GM21423 (cell line): ENCODE measurements around the gene CNMD.

Experiments
- ATAC-seq: cut with Tn5 transposase; IDR thresholded peaks from one replicate; pipeline ENCODE4 v1.9.1; 2021; ENCODE audit warnings: mild to moderate bottlenecking, moderate library complexity; ENCODE audit not compliant: unreplicated experiment

CNMD gene

DNA sequence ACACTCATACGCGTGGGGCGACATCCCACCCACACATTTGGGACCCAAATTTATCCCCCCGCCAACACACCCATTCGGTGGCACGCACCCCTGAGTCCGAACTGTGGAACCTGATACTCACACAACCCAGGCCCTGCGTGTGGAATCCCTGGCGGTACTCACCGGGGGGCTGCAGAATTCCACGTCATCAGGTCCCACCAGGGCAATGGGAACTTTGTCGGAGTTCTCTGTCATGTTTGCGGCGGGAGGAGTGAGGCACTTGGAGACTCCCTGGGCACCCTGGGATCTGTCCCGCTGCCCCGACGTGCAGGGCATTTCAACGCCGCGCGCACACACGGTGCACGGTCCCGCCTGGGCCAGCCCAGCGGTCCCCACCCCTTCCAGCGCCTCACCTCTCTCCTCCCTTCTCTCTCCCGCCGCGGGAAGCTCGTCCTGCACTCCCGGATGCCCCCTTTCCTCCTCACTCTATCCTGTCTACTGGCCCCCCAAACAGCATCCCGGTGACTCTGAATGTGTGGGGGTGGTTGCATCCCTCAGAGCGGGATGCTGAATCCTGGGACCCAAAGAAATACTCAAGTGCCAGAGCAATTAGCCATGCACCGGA, at the start of gene CNMD:
Gene CNMD (minus strand): TSS at position 353 of the 604 bp plus-strand sequence. CDS start 119 bp downstream, at position 234.
- ATAC-seq, result no peak

DNA sequence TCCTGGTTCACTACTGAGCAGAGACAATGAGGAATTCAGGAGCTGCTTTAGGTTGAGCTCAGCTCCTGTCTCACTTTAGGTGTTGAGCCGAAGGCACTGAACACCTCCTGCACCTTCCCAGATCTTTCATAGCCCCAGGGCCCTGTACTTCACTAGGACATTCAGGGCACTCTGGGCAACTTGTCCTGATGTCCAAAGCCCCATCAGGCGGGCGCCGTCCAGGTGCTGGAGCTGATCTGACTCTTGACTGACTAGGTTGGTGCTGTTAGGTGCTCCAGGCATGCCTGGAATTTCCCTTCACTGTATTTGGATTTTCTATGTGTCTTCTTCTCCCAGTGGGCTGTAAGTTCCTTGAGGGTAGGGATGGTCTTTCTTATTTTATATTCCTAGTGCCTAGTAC, 48.4 kb upstream of the CNMD start:
- no peak for ATAC-seq

DNA sequence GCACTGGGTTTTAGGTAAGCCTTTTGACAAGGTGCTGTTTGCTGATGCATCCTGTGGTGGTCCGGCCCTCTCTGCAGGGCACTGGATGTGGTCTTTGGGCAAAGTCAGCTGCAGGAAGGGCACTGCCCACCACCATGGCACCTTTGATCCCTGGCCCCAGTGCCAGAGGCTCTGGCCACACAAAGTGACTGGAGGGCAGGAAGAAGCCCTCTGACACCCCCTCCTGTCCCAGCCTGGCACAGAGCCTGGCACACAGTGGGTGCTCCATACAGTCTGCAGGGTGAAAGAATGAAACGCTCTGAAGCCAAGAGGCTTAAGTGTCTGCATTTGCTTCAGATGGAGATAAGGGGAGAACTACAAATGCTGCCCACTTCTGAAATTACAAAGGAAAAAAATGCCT, 47.6 kb upstream of the CNMD start:
- ATAC-seq, result no peak

DNA sequence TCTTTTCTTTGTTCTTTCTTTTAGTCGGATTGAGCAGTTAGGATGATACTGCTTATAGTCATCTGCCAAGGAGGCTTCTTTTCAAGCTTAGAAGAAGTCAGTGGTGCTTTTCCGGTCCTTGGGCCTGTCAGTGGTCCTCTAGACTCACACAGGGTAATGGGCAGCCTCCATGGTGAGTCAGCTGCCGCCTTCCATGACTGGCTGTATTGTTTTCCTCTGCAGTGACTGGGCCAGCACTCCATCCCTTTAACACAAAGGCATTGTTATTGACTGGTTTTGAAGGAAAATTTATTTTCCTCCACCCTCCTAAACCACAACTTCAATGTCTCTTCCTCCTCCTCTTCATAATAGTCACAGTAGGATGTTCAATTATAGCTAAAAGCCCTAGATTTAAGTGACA, 47.1 kb upstream of the CNMD start:
- no peak for ATAC-seq

DNA sequence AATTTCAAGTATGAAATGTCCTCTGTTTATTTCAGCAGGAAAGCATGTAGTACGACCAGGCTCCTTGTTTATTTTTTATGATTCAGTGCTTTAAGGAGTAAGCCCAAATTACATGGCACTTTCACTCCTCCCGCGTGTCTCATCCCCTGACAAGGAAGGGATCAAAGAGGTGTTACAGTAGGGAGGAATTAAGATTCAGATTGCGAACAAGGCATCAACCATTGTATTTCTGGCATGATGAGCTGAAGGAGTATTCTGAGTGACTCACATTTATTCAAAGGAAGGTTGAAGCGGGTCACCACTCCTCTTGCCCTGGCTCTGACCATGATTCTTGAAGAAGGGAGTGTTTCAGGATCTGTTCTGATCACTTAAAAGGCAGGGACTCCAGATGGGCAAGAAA, 46.1 kb upstream of the CNMD start:
- no peak for ATAC-seq

DNA sequence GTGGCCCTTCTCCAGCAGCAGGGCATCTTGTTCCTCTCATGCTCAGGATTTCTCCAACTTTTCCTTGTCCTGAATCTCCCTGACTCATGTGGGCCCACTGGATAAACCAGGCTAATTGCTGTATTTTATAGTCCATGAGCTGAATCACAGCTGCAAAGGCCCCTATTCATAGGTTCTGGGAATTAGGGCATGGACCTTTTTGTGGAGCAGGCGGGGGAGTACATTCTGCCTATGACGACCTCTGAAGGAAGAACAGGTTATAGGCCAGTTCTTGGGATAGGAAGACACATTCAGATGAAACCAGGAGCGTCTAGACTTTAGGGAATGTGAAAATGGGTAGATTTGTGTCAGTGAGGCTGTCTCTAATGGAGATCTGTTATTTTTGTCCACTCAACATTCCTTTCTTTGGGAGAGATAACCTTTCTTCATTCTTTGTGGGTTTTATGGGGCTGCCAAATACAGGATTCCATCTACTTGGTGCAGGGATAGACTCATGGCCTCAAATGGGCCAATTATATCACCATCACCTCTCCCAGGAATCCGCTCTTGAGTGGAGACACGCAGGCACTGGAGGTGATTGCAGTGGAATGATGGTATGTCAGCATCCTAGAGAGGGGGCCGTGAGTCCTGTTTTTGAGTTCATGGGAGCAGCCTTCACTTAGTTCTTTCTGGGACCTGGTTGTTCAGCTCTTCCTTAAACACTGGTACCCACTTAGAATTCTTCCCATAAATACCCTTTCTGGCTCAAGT, 45.1 kb upstream of the CNMD start:
- no peak for ATAC-seq

DNA sequence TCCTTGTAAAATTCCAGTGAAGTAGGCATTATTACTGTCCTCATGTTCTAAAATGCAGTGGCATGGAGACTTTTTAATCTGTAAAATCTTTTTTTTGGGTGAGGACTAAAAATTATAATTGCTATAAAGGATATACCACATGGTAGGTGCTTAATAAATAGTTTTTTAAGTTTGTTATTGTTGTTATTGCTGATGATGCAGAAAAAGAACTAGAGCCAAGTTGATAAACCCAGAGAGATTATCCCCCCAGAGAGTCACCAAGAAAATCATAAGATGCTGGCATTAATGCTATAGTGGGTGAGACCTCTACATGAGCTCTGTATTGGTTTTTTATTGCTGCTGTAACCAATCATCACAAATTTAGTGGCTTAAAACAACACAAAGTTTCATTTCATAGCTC, 44.3 kb upstream of the CNMD start:
- no peak for ATAC-seq

DNA sequence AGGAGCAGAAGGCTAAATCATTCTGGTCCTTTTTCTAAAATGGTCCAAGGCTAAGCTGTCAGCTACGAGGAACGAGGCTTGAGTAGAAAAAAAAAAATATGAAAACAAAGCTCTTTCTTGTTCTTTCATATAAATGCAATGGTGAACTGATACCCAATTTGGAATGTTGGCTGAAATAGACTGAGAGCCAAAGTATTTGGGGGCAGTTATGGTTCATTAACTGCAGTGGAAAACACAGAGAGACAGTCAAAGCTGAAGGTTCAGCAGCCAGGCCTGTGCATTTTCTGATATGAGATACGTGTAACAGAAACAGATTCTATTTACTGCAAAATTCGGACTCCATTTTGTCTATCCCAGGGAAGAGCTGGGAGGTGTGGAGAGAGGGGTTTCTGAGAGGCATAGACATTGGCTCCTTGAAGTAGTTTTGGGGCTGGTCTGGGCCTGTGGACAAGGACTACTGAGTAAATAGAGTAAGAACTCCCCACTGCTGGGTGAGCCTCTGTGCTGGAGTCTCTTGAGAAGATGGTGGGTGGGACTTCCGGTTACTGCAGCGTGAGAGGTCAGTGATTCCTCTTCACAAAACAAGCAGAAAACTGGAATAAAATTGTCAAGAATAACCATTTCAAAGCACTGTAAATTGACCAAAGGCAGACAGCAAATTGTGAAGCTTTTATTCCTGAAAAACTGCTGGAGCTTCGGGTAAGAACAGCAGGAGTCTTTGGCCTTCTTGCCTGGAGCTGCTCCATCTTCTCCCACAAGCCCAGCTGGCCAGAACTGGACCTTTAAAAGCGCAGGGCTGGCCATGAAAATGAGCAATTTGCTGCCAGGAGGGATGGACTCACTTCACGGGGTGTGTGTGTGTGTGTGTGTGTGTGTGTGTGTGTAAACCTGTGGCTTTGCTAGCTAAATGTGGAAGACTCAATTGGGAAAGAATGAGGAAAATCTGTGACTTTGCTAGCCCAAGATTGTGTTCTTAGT, 43.1 kb upstream of the CNMD start:
- ATAC-seq, result no peak

DNA sequence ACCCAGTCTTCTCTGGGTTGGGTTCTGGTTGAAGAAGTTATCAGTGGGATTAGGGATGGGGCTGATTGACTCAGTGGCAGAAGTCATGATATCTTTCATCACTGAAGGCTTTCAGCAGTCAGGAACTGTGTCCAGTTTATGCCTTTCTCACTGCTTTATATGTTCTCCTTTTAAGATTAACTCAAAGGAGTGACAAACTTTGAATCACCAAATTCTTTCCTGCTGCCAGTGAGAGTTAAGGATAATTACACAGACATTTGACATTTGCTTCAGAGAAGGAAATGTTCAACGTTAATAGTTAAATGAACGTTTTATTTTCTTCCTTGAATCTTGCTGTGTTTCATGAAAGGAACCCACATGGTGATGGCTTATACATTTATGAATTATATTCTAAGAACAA, 41.0 kb upstream of the CNMD start:
- no peak for ATAC-seq

DNA sequence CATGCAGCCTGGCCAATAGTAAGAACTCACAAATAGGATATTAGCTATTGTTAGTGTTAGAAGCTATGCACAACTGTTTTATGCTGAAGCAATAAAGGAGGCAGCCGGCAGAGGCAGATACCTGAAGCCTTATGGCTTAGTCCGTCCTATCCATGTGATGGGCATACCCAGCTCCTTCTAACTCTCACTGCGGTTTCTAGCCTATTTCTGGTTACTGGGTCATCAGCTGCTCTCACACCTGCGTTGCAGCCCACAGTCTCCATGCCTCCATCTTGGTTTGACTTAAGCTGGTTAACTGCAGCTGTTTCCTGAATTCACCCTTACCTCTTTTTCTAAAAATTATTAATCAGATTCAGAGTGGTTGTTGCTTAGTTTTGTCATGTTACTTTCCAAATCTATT, 40.5 kb upstream of the CNMD start:
- ATAC-seq, result no peak

DNA sequence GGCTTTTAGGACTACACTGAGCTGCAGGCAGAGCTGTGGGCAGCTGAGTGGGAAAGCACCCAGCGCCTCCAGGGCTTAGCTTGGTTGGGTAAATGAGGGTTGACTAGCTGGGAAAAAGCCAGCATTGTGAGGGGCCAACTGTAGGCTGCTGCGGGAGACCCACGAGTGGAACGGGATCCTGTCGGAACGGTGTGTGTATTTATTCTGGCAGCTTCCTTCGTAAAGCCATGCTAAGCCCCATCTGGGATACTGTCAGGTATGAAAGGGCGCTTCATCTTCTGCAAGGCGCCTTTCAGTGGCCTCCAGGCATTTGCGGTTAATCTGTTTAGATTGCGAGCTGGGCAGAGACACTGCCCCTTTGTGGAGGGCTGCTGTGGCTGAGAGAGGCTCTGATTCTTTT, 39.5 kb upstream of the CNMD start:
- ATAC-seq, result no peak

DNA sequence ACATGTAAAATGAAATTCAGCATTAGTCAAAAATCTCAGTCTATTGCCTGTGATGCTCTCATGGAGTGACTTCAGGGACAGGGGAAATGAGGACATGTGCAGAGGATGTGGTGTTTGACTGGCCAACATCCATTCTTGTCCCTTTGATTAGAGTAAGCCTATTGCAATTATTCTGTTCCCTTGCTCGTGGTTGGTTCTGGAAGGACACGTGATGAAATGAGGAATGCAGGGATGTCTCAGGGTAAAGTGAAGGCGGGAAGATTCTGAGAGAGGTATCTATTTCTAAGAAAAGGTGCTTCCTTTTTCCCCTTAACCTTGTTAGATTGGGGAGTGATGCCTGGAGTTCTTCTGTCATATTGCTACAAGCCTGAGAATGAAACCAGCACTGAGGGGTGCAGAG, 37.1 kb upstream of the CNMD start:
- ATAC-seq, result no peak

DNA sequence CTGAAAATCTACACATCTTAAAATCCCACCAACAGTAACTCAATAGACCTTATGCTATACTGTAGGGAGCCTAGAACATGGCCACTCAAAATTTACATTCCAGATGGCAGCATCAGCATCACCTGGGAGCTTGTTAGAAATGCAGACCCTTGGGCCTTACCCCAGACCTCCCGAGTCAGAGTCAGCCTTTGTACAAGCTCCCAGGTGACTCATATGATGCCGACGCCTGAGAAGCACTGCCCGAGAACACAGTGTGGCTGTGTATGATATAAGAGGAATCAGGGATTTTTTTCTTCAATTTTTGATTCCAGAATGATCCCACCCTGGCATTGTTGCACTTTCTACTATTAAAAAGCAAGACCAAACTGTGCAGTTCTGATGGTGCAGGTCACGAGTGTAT, 35.9 kb upstream of the CNMD start:
- no peak for ATAC-seq

DNA sequence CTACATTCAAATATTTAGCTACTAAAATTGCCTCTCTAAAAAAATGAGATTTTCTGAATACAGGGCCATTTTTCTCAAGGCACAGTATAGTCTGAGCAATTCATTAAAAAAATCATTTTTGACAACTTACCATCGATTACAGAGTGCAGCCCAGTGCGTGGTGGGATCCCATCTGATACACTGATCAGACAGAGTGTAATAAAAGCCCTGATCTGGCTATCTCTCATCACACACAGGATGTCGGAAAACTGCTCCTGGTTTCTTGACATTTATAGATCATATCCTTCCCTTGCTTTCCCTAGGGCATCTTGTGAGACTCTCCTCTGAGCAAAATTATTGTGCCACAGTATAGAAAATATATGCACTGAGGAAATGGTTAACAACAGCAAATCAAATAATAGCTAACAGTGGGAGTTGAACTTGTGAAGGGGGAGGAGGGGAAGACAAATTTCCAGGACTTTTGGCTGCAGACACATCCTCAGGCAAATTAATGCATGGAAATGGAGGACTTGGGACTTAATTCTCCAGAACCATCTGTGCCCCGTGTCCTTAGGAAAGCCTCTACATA, 28.4 kb upstream of the CNMD start:
- ATAC-seq, result no peak

DNA sequence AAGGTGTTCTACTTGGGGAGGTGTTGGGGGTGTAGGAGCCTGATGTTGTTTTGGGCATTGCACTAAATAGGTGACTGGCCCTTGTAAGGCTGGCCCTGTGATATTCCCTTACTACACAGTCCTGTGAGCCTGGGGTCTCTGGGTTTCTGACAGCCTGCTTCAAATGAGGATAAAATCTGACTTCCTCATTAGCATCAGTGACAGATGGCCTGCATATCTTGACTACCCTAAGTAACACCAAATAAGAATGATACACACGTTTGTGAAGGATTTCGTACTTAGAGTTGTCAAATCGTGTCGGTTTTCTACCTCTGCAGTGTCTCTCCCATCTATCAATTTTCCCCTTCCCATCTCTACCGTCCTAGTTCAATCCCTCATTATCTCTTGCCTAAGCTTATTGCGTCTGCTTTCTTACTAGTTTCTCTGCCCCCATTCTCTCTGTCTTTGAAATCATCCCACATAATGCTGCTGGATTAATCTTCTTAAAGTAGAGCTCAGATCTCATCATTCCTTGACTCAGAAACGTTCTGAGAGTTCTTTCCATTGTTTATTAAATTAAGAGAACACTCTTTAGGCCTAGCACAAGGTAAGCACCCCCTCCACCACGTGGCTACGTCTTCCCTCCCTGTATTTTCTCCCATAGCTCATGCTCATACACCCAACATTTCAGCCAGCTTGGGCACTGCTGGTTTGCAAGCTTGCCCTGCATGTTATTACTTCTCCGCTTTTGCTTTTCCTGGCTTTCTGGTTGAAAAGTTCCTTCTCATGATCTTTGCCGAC, 26.2 kb upstream of the CNMD start:
- ATAC-seq, result no peak

DNA sequence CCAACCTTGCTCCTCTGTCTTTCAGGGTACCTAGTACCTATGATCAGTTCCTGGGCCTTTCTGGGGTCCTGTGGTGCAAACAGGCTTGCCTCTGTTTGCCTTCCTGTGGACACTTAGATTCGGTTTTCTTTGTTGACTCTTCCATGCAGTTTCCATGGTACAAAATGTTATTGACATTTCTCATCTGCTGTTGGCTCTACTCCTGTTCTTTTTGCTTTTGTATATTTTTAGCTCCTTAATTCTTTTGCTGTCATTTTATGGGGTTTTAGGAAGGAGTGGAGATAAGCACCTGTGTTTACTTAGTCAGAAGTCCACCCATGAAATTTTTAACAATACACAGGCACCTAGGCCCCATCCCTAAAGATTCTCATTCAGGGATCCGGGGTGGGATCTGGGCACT, 20.5 kb upstream of the CNMD start:
- ATAC-seq, result no peak

DNA sequence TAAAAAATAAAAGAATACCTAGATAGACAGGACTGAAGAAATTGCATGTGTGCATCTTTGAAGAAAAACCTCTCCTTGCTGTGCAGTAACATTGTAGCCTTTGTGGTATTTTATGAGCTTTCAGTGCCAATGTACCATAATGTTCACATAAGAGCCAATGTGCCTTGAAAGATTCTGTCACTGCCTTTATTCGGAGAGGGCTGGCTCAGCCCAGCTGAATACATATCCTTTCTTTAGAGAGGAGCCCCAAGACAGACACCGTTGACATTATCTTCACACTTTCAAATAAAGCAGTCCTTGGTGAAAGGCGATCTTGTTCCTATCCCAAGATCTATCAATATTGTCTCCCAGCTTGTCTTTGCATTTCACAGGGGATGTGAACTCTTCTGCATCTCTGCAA, 18.5 kb upstream of the CNMD start:
- ATAC-seq, result no peak

DNA sequence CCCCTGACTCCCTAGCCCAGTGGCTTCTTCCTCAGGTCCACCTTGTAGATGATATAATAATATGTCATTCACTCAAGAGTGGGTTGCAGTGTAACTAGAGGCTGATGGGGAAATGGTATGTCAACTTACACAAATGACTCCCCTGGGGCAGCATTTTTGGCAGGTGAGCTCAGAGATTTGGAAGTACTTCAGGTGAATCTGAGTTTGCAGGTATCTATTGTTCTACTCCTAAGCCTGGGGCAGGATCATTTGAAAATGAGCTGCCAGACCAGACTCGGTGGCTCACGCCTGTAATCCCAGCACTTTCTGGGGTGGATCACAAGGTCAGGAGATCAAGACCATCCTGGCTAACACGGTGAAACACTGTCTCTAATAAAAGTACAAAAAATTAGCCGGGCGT, 11.6 kb upstream of the CNMD start:
- no peak for ATAC-seq

DNA sequence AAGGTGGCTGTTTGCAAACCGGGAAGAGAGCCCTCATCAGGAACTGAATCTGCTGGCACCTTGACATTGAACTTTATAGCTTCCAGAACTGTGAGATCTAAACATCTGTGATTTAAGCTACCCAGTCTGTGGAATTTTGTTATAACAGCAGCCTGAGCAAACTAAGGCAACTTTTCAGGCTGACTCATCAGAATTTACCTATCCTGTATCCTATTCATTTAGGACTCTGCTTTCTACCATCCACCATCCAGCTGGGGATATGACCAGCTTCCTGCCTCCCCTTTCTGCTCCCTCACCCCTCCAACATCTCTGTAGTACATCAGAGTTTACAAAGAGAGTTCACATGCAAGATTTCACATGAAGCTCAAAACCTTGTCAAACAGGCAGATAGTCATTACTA, 11.1 kb upstream of the CNMD start:
- ATAC-seq, result no peak

DNA sequence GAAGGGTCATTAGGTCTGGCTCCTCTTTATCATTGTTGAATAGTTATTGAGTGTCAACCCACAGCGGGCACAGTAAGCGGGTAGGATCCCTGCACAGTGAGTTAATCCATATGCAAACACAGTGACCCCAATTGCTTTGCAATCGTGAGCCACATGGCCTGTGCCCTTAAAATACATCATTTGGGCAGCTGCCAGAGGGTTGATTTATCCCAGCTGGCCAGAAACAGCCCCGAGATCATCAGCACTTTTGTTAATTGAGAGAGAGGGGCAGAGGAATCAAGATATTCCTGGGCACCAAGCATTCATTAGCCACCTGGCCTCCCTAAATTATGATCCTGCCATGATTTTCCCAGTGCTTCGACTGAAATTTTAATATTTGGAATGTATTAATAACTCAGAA, 9.8 kb upstream of the CNMD start:
- no peak for ATAC-seq

DNA sequence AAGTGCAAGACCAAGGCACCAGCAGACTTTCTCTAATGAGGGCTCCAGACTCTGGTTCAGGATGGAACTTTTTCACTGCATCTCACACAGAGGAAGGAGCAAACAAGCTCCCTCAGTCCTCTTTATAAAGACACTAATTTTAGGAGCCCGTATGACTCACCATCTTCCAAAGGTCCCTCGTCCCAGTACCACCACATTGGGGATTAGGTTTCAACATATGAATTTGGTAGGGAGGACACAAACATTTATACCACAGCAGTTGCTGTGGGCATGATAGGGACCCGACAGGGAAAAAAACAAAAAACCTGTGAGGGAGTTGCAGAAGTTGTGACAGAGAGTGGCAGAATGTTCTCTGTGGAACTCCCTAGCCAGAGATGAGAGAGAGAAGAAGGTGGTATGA, 6.5 kb upstream of the CNMD start:
- no peak for ATAC-seq
